Skeletal muscle tissue (tissue), 4 donors: ENCODE data around the gene GID8. TPM values are rescaled to one million over a fixed set of nuclear protein-coding genes. Genes with fewer than 3 reads are reported as not detected.

Experiments
- H3K27ac ChIP-seq: one replicate; pipeline ENCODE4 v1.7.0; 2013; ENCODE audit warnings: mild to moderate bottlenecking, low read depth, low read length, inconsistent platforms
- H3K27me3 ChIP-seq, 3 donors: one replicate each; pipeline ENCODE4 v1.7.0; 2013; ENCODE audit warnings: low read length in 3 of 3; ENCODE audit not compliant: control insufficient read depth in 3 of 3, insufficient read depth in 3 of 3
- H3K36me3 ChIP-seq, 3 donors: one replicate each; pipeline ENCODE4 v1.7.0; 2013; ENCODE audit warnings: low read length in 3 of 3; ENCODE audit not compliant: control insufficient read depth in 3 of 3, insufficient read depth in 3 of 3
- H3K4me1 ChIP-seq, 3 donors: one replicate each; pipeline ENCODE4 v1.7.0; 2013; ENCODE audit warnings: low read length in 3 of 3, mild to moderate bottlenecking in 3 of 3; ENCODE audit not compliant: control insufficient read depth in 3 of 3, insufficient read depth in 3 of 3
- H3K4me3 ChIP-seq, 3 donors: one replicate each; pipeline ENCODE4 v1.7.0; 2013; ENCODE audit warnings: low read length in 3 of 3
- H3K9ac ChIP-seq, 3 donors: one replicate each; pipeline ENCODE4 v1.7.0; 2013; ENCODE audit warnings: low read length in 3 of 3, mild to moderate bottlenecking in 3 of 3, moderate library complexity in 2 of 3, low read depth in 1 of 3
- H3K9me3 ChIP-seq, 3 donors: one replicate each; pipeline ENCODE4 v1.7.0; 2013; ENCODE audit warnings: low read length in 3 of 3; ENCODE audit not compliant: control insufficient read depth in 3 of 3
- total RNA-seq: library from RNA; depleted of rRNA; stranded (reverse); fragments of >200 nt; gene quantifications from one replicate; pipeline ENCODE4 v1.2.3, GENCODE V29; 2014
- donor health status: Osteomylitis.

Gene GID8
- total RNA-seq, 1 donor from 2014 or later: 28.7 TPM

GRCh38 chr20:62894261-62894660 is 43.7 kb upstream of the GID8 start:
- Histone ChIP-seq H3K4me3 (no peak overlapping the region), H3K27me3 (peaks cover 0 to 16% (median 0%) of the 10 kb centered on the region in 3 donors), H3K36me3 (peaks cover 63 to 67% (median 65%) of the 10 kb centered on the region in 3 donors), H3K9me3 (no peaks in the 10 kb centered on the region), H3K9ac (no peak overlapping the region), H3K27ac (no peak overlapping the region), H3K4me1 (peaks cover 2% of the 10 kb centered on the region in 3 donors)

- H3K36me3 ChIP-seq: peaks cover 50 to 54% (median 52%) of the 10 kb centered on the region in 3 donors
- no peak overlapping the region for H3K4me3 ChIP-seq
These were observed 42.4 kb upstream of the GID8 start for GRCh38 chr20:62895539-62895938.

GRCh38 chr20:62896526-62896925 is 41.4 kb upstream of the GID8 start:
- Histone ChIP-seq H3K4me3 (no peak overlapping the region), H3K27me3 (peaks cover 0 to 17% (median 0%) of the 10 kb centered on the region in 3 donors), H3K36me3 (peaks cover 44 to 52% (median 46%) of the 10 kb centered on the region in 3 donors), H3K4me1 (peaks cover 15 to 19% (median 17%) of the 10 kb centered on the region in 3 donors), H3K9me3 (no peaks in the 10 kb centered on the region), H3K9ac (no peak overlapping the region), H3K27ac (no peak overlapping the region)

More at GRCh38 chr20:62895539-62895938, 42.4 kb upstream of the GID8 start:
- peaks cover 13 to 15% (median 13%) of the 10 kb centered on the region in 3 donors for H3K4me1 ChIP-seq
- no peak overlapping the region for H3K27ac ChIP-seq
- H3K9me3 ChIP-seq: no peaks in the 10 kb centered on the region
- peaks cover 0 to 17% (median 0%) of the 10 kb centered on the region in 3 donors for H3K27me3 ChIP-seq
- no peak overlapping the region for H3K9ac ChIP-seq

GRCh38 chr20:62897666-62898065 is 40.3 kb upstream of the GID8 start:
- peak overlapping the region in 1 of 3 donors; percentile 50 for H3K9ac ChIP-seq
- no peak overlapping the region for H3K27ac ChIP-seq
- peaks cover 0 to 17% (median 0%) of the 10 kb centered on the region in 3 donors for H3K27me3 ChIP-seq
- peaks cover 15 to 19% (median 17%) of the 10 kb centered on the region in 3 donors for H3K4me1 ChIP-seq
- H3K36me3 ChIP-seq: peaks cover 38 to 53% (median 43%) of the 10 kb centered on the region in 3 donors
- no peaks in the 10 kb centered on the region for H3K9me3 ChIP-seq
- H3K4me3 ChIP-seq: no peak overlapping the region

- Histone ChIP-seq H3K36me3 (peaks cover 33 to 52% (median 41%) of the 10 kb centered on the region in 3 donors), H3K9ac (peak overlapping the region in 1 of 3 donors; percentile 50), H3K4me1 (peaks cover 15 to 19% (median 17%) of the 10 kb centered on the region in 3 donors), H3K27ac (no peak overlapping the region), H3K27me3 (peaks cover 0 to 17% (median 0%) of the 10 kb centered on the region in 3 donors), H3K4me3 (no peak overlapping the region), H3K9me3 (no peaks in the 10 kb centered on the region)
These were observed 39.6 kb upstream of the GID8 start for GRCh38 chr20:62898093-62898964.

- Histone ChIP-seq H3K36me3 (peaks cover 32 to 52% (median 39%) of the 10 kb centered on the region in 3 donors), H3K27me3 (peaks cover 0 to 17% (median 0%) of the 10 kb centered on the region in 3 donors), H3K27ac (no peak overlapping the region), H3K9me3 (no peaks in the 10 kb centered on the region), H3K9ac (no peak overlapping the region), H3K4me3 (no peak overlapping the region), H3K4me1 (peaks cover 15 to 19% (median 17%) of the 10 kb centered on the region in 3 donors)
These were observed 38.8 kb upstream of the GID8 start for GRCh38 chr20:62898970-62899632.

- Histone ChIP-seq H3K27me3 (peaks cover 0 to 17% (median 0%) of the 10 kb centered on the region in 3 donors), H3K9ac (peak overlapping the region in 1 of 3 donors; percentile 60), H3K4me1 (peaks cover 15 to 19% (median 17%) of the 10 kb centered on the region in 3 donors), H3K36me3 (peaks cover 29 to 51% (median 35%) of the 10 kb centered on the region in 3 donors), H3K4me3 (no peak overlapping the region), H3K9me3 (no peaks in the 10 kb centered on the region), H3K27ac (no peak overlapping the region)
These were observed 38.3 kb upstream of the GID8 start for GRCh38 chr20:62899633-62900051.

GRCh38 chr20:62900052-62900691 is 37.8 kb upstream of the GID8 start:
- Histone ChIP-seq H3K4me3 (no peak overlapping the region), H3K27ac (no peak overlapping the region), H3K36me3 (peaks cover 30 to 54% (median 39%) of the 10 kb centered on the region in 3 donors), H3K9me3 (no peaks in the 10 kb centered on the region), H3K27me3 (peaks cover 0 to 17% (median 0%) of the 10 kb centered on the region in 3 donors), H3K4me1 (peaks cover 15 to 19% (median 17%) of the 10 kb centered on the region in 3 donors), H3K9ac (peak overlapping the region in 2 of 3 donors; percentile 45 to 60)

- no peak overlapping the region for H3K4me3 ChIP-seq
- no peak overlapping the region for H3K27ac ChIP-seq
- H3K9ac ChIP-seq: peak overlapping the region in 1 of 3 donors; percentile 10
- peaks cover 0 to 17% (median 0%) of the 10 kb centered on the region in 3 donors for H3K27me3 ChIP-seq
- H3K9me3 ChIP-seq: no peaks in the 10 kb centered on the region
- peaks cover 31 to 55% (median 39%) of the 10 kb centered on the region in 3 donors for H3K36me3 ChIP-seq
- H3K4me1 ChIP-seq: peaks cover 15 to 21% (median 20%) of the 10 kb centered on the region in 3 donors
These were observed 37.0 kb upstream of the GID8 start for GRCh38 chr20:62900692-62901584.
